Right atrium auricular region (tissue), 2 donors: ENCODE data around the gene CERS4. TPM values are rescaled to one million over a fixed set of nuclear protein-coding genes. Genes with fewer than 3 reads are reported as not detected.
A peak's percentile ranks its signal among the peaks of the same experiment; 100 is the strongest.
"Not testable (repeated sequence)": the region's sequence is repeated elsewhere in the genome, so short reads cannot be mapped to it uniquely, and the experiment has no call there.

ENCODE experiments used
- DNase-seq: peaks from one replicate; pipeline ENCODE4 v3.0.0-alpha.2; 2019; ENCODE audit warnings: low spot score
- H3K27ac ChIP-seq, 2 donors: fragments of 200-600 bp; sonication (generic); 1 replicate in 1 of 2; 2 replicates in 1 of 2; pipeline ENCODE4 v1.5.1; 2016 to 2019
- H3K27me3 ChIP-seq, 2 donors: fragments of 200-600 bp; sonication (generic); one replicate each; pipeline versions ENCODE4 v1.5.1 to v1.6.0; 2017 to 2019
- H3K36me3 ChIP-seq: fragments of 200-600 bp; sonication (generic); one replicate; pipeline ENCODE4 v1.5.1; 2016
- H3K4me1 ChIP-seq, 2 donors: fragments of 200-600 bp; sonication (generic); one replicate each; pipeline versions ENCODE4 v1.5.1 to v1.6.0; 2017 to 2019
- H3K4me3 ChIP-seq, 2 donors: fragments of 200-600 bp; sonication (generic); 1 replicate in 1 of 2; 2 replicates in 1 of 2; pipeline ENCODE4 v1.5.1; 2017 to 2019; ENCODE audit warnings: mild to moderate bottlenecking in 1 of 2, moderate library complexity in 1 of 2
- H3K9me3 ChIP-seq, 2 donors: fragments of 200-600 bp; sonication (generic); one replicate each; pipeline ENCODE4 v1.5.1; 2019
- CTCF ChIP-seq, 2 donors: fragments of 200-600 bp; sonication (generic); IDR thresholded peaks; one replicate each; pipeline ENCODE4 v1.5.1; 2019; ENCODE audit warnings: antibody characterized with exemption in 2 of 2
- total RNA-seq, 2 donors: library from RNA; depleted of rRNA; stranded (reverse); fragments of >200 nt; gene quantifications; one replicate each; pipeline ENCODE4 v1.1.0, GENCODE V29; 2016

Gene CERS4
- total RNA-seq, 2 donors from 2014 or later, result 19.4 to 20.5 TPM

DNA sequence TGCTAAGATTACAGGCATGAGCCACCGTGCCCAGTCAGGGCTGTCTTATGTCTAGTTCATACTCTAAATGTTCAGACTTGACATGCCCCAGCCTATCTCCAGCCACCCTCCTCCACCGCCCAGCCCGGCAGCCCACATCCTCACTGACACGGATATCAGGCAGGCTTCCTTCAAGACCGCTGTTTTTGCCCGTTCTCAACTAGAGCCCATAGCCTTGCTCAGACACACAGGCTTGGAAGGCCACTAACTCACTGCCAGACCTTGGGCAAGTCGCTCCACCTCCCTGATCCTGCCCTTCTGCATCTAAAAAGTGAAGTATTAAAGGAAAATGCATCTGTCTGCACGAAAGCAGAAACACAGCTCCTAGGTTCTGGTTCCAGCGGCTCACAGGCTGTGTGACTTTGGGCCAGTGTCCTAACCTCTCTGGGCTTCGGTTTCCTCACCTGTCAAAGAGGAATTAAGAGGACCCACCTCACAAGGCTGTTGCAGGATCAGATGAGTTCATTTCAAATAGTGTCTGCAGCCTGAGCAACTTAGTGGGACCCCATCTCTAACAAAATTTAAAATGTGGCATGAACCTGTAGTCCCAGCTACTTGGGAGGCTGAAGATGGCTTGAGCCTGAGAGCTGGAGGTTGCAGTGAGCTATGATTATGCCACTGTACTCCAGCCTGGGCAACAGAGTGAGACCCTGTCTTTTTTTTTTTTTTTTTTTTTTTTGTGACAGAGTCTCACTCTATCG is 14.5 kb upstream of the CERS4 start:
- Histone ChIP-seq H3K27ac (no peak overlapping the region), H3K27me3 (no peaks in the 10 kb centered on the region)
- DNase-seq, result no peak

DNA sequence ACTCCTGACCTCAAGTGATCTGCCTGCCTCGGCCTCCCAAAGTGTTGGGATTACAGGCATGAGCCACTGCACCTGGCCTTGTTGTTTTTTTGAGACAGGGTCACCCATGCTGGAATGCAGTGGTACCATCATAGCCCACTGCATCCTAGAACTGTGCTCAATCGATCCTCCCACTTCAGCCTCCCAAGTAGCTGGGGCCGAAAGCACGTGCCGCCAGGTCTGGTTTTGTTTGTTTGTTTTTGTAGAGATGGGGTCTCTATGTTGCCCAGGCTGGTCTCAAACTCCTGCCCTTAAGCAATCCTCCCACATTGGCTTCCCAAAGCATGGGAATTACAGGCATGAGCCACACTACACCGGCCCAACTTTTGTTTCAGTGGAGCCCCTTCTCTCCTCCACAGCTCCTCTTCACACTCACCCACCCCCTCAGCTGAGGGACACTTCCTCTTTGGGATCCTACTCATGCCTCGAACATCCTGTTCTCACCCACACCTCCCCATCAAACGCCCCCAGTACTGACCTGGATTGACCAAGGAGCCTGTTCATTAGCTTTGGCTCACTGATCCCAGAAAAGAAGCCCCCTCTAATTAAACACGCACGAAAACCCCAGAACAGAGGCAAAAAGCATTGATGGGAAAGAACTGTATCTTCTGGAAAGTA is 12.8 kb upstream of the CERS4 start:
- no peaks in the 10 kb centered on the region for H3K27me3 ChIP-seq
- no peak for TF ChIP-seq CTCF (IDR thresholded peaks at IDR 0.05)
- DNase-seq, result no peak
- H3K4me3 ChIP-seq, result no peak overlapping the region
- H3K9me3 ChIP-seq, result no peaks in the 10 kb centered on the region
- H3K4me1 ChIP-seq, result peaks cover 0 to 13% of the 10 kb centered on the region in 2 donors
- no peak overlapping the region for H3K27ac ChIP-seq
- no peaks in the 10 kb centered on the region for H3K36me3 ChIP-seq

More for the DNA sequence above, 14.5 kb upstream of the CERS4 start:
- Histone ChIP-seq H3K36me3 (no peaks in the 10 kb centered on the region), H3K4me3 (peak overlapping the region in 1 of 2 donors; percentile 31), H3K4me1 (peaks cover 0 to 13% of the 10 kb centered on the region in 2 donors), H3K9me3 (no peaks in the 10 kb centered on the region)
- no peak for TF ChIP-seq CTCF (IDR thresholded peaks at IDR 0.05)

GRCh38 chr19:8203288-8204120 is 5.7 kb upstream of the CERS4 start:
- not testable (repeated sequence) for H3K36me3 ChIP-seq, H3K27ac ChIP-seq, H3K27me3 ChIP-seq, H3K9me3 ChIP-seq, DNase-seq, H3K4me1 ChIP-seq, H3K4me3 ChIP-seq

GRCh38 chr19:8204961-8205360 is 4.2 kb upstream of the CERS4 start:
- no peaks in the 10 kb centered on the region for H3K36me3 ChIP-seq
- no peak overlapping the region for H3K4me3 ChIP-seq
- H3K27me3 ChIP-seq, result no peaks in the 10 kb centered on the region
- no peak for DNase-seq
- H3K27ac ChIP-seq, result no peak overlapping the region
- peaks cover 0 to 11% of the 10 kb centered on the region in 2 donors for H3K4me1 ChIP-seq
- no peaks in the 10 kb centered on the region for H3K9me3 ChIP-seq
- no peak for TF ChIP-seq CTCF (IDR thresholded peaks at IDR 0.05)

- H3K4me3 ChIP-seq, result no peak overlapping the region
- peaks cover 0 to 22% of the 10 kb centered on the region in 2 donors for H3K4me1 ChIP-seq
- H3K36me3 ChIP-seq, result no peaks in the 10 kb centered on the region
- no peak for TF ChIP-seq CTCF (IDR thresholded peaks at IDR 0.05)
- H3K27me3 ChIP-seq, result no peaks in the 10 kb centered on the region
- no peak for DNase-seq
- no peaks in the 10 kb centered on the region for H3K9me3 ChIP-seq
- H3K27ac ChIP-seq, result no peak overlapping the region
These were observed 2.8 kb upstream of the CERS4 start for GRCh38 chr19:8206147-8207087.

DNA sequence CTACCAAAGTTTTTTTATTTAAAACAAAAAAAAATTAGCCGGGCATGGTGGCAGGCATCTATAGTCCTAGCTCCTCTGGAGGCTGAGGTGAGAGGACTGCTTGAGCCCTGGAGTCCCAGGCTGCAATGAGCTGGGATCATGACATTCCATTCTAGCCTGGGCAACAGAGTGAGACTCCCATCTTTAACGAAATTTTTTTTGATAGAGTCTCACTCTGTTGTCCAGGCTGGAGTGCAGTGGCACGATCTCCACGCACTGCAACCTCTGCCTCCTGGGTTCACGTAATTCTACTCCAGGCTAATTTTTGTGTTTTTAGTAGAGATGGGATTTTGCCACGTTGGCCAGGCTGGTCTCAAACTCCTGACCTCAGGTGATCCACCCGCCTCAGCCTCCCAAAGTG is 1.8 kb upstream of the CERS4 start:
- not testable (repeated sequence) for H3K36me3 ChIP-seq, H3K27me3 ChIP-seq, DNase-seq, H3K9me3 ChIP-seq, H3K4me3 ChIP-seq, H3K27ac ChIP-seq
- peaks cover 0 to 22% of the 10 kb centered on the region in 2 donors for H3K4me1 ChIP-seq
